Activated CD8-positive, alpha-beta memory T cell treated with anti-CD3 and anti-CD28 coated beads for 24 hours (primary cell): ENCODE results near the gene ZNF565.
"Not testable (repeated sequence)": the region's sequence is repeated elsewhere in the genome, so short reads cannot be mapped to it uniquely, and the experiment has no call there.

Experiments used
- DNase-seq: peaks from one replicate; pipeline ENCODE4 v3.0.0-alpha.2; 2020

Gene ZNF565

GRCh38 chr19:36214386-36215275 is at the start of gene ZNF565, which contains the start of gene ZNF146:
TSS of gene ZNF565 (minus strand) at chr19:36214665. CDS start at chr19:36201985, 12,680 bp downstream.
TSS of gene ZNF146 (plus strand) at chr19:36215106. CDS start at chr19:36236441, 21,335 bp downstream.
- peak; percentile 97 for DNase-seq

- DNase-seq, result no peak
Observed at GRCh38 chr19:36259211-36259610, 44.7 kb upstream of the ZNF565 start.

GRCh38 chr19:36258028-36258875 is 43.8 kb upstream of the ZNF565 start:
- no peak for DNase-seq

- no peak for DNase-seq
Observed at GRCh38 chr19:36257520-36257876, 43.0 kb upstream of the ZNF565 start.

- DNase-seq, result no peak
Observed at GRCh38 chr19:36256853-36257519, 42.5 kb upstream of the ZNF565 start.

- no peak for DNase-seq
Observed at GRCh38 chr19:36256064-36256463, 41.6 kb upstream of the ZNF565 start.

GRCh38 chr19:36255316-36255715 is 40.9 kb upstream of the ZNF565 start:
- no peak for DNase-seq

- no peak for DNase-seq
Observed at GRCh38 chr19:36254848-36255247, 40.4 kb upstream of the ZNF565 start.

GRCh38 chr19:36252047-36252446 is 37.6 kb upstream of the ZNF565 start:
- no peak for DNase-seq

- no peak for DNase-seq
Observed at GRCh38 chr19:36246006-36246481, 31.6 kb upstream of the ZNF565 start.

- DNase-seq, result no peak
Observed at GRCh38 chr19:36245210-36246005, 30.9 kb upstream of the ZNF565 start.

GRCh38 chr19:36244066-36244465 is 29.6 kb upstream of the ZNF565 start:
- DNase-seq, result no peak

GRCh38 chr19:36236946-36237310 is 22.5 kb upstream of the ZNF565 start:
- no peak for DNase-seq

- no peak for DNase-seq
Observed at GRCh38 chr19:36236304-36236945, 22.0 kb upstream of the ZNF565 start.

GRCh38 chr19:36233626-36234025 is 19.2 kb upstream of the ZNF565 start:
- DNase-seq, result not testable (repeated sequence)

GRCh38 chr19:36225219-36225892 is 10.9 kb upstream of the ZNF565 start:
- no peak for DNase-seq

GRCh38 chr19:36222503-36222902 is 8.0 kb upstream of the ZNF565 start:
- DNase-seq, result no peak

GRCh38 chr19:36221474-36221873 is 7.0 kb upstream of the ZNF565 start:
- no peak for DNase-seq

GRCh38 chr19:36215276-36216123 is 1.0 kb upstream of the ZNF565 start:
- DNase-seq, result no peak

- DNase-seq, result no peak
Observed at GRCh38 chr19:36212895-36213294, 1.6 kb downstream of the ZNF565 start.
